Neural progenitor cell (in vitro differentiated cells): ENCODE measurements around the gene SYNJ2.

Source experiments
- EZH2 ChIP-seq: fragments of 200-600 bp; sonication (generic); IDR thresholded peaks from 2 replicates; pipeline ENCODE4 v1.6.1; 2017; ENCODE audit warnings: antibody characterized with exemption, mild to moderate bottlenecking, moderate library complexity
- EZH2phosphoT487 ChIP-seq: fragments of 200-600 bp; sonication (generic); IDR thresholded peaks from 2 replicates; pipeline ENCODE4 v1.6.1; 2017; ENCODE audit warnings: antibody characterized with exemption
- TF ChIP-seq, protein P1 (sequence below): fragments of 200-600 bp; sonication (generic); IDR thresholded peaks from 2 replicates; pipeline ENCODE4 v1.5.1; 2017; ENCODE audit warnings: antibody characterized with exemption, mild to moderate bottlenecking

DNA sequence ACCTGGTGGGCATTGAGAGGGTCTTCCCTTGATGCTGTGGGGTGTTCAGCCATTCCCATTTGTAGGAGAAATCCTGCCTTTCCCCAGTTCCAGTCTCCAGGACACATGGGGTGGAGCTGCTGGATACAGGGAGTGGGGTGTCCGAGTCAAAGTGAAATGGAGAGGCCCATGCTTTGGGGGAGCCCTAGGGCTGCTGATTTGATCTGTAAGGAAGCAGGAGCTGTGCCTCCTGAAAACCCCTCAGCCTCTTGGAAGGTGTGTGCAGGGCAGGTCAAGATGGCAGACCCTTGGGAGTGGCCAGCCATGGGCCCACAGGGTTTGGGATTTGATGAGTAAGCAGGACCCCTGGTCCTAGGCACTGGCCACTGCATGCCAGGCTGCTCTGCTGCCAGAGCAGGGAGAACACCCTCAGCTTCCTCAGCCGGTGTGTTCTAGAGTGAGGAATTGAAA is 104.4 kb downstream of the SYNJ2 start:
- TF ChIP-seq, protein P1, sequence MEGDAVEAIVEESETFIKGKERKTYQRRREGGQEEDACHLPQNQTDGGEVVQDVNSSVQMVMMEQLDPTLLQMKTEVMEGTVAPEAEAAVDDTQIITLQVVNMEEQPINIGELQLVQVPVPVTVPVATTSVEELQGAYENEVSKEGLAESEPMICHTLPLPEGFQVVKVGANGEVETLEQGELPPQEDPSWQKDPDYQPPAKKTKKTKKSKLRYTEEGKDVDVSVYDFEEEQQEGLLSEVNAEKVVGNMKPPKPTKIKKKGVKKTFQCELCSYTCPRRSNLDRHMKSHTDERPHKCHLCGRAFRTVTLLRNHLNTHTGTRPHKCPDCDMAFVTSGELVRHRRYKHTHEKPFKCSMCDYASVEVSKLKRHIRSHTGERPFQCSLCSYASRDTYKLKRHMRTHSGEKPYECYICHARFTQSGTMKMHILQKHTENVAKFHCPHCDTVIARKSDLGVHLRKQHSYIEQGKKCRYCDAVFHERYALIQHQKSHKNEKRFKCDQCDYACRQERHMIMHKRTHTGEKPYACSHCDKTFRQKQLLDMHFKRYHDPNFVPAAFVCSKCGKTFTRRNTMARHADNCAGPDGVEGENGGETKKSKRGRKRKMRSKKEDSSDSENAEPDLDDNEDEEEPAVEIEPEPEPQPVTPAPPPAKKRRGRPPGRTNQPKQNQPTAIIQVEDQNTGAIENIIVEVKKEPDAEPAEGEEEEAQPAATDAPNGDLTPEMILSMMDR = no peak
- TF ChIP-seq EZH2 = no peak
- no peak for TF ChIP-seq EZH2phosphoT487
